ENCODE data around the gene COL11A2. TPM values are rescaled to one million over a fixed set of nuclear protein-coding genes. Genes with fewer than 3 reads are reported as not detected.
A peak's percentile ranks its signal among the peaks of the same experiment; 100 is the strongest.

Gene COL11A2
- total RNA-seq, 1 experiment from 2014 or later, result 2.3 TPM

DNA sequence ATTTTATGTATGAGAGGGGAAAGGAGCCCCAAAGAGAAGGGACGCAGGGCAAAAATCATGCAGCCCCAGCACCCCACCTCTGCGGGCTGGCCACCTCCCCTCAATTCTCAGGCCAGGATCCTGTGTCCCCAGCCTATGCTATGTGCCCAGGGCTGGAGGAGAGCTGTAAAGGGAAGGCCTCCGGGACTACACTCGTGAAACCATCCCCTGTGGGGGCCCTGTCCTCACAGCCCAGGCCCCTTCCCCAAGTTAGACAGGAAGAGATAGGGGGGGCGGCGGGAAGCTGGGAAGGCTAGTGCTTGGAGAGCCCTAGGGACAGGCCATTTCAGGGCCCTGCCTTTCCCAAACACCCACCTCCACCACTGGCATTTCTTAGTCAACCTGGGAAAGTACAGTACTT, 1.4 kb upstream of the COL11A2 start:
- Histone ChIP-seq H3K4me2 (ENCODE audit: insufficient read depth, insufficient read length, low read length) (peak overlapping the region; percentile 84), H3K18ac (ENCODE audit: insufficient read length, low read depth, low read length) (no peak overlapping the region)
- peaks cover 44% of the 10 kb centered on the region for H3K27me3 Mint-ChIP-seq (ENCODE audit: low read depth)

More for the DNA sequence above, 1.4 kb upstream of the COL11A2 start:
- no peak overlapping the region for H4K91ac ChIP-seq (ENCODE audit: insufficient read length, low read depth, low read length)
- no peak overlapping the region for H2BK12ac ChIP-seq (ENCODE audit: insufficient read length, low read depth, low read length)
- H3K9me3 ChIP-seq (ENCODE audit: control insufficient read depth, low read depth, low read length), result no peaks in the 10 kb centered on the region
- H3K79me1 ChIP-seq (ENCODE audit: insufficient read depth, low read depth, low read length, poor library complexity, severe bottlenecking), result no peaks in the 10 kb centered on the region
- no peak overlapping the region for H3K4ac ChIP-seq (ENCODE audit: low read depth, low read length)
- H3K23ac ChIP-seq (ENCODE audit: insufficient read length, low read depth, low read length), result no peak overlapping the region
- H2BK20ac ChIP-seq (ENCODE audit: low read depth, low read length, poor library complexity, severe bottlenecking), result no peak overlapping the region
- H3T11ph ChIP-seq (ENCODE audit: low read length), result no peak overlapping the region
- no peak overlapping the region for H3K27ac Mint-ChIP-seq
- peaks cover 14 to 31% (median 25%) of the 10 kb centered on the region in 3 experiments; a peak in 6 of 7 replicates for H3K36me3 Mint-ChIP-seq (ENCODE audit: insufficient read depth in 1 of 3, low read depth in 3 of 3)
- no peak overlapping the region for H2BK5ac ChIP-seq (ENCODE audit: insufficient read length, low read length)
- peaks cover 11% of the 10 kb centered on the region for H3K23me2 ChIP-seq (ENCODE audit: insufficient read length, low read depth, low read length, poor library complexity, severe bottlenecking)
- no peaks in the 10 kb centered on the region; a peak in 1 of 5 replicates for H3K9me3 Mint-ChIP-seq
- H3K14ac ChIP-seq (ENCODE audit: insufficient read depth, low read length), result no peak overlapping the region
- H3K56ac ChIP-seq (ENCODE audit: insufficient read length, low read depth, low read length), result no peak overlapping the region
- no peak overlapping the region for H4K5ac ChIP-seq (ENCODE audit: insufficient read length, low read depth, low read length)
- no CpG with 5 or more reads among the region's 6 CpGs for WGBS (ENCODE audit: extremely low coverage, insufficient read length, low lambda C conversion rate)
- H3K27ac ChIP-seq (ENCODE audit: insufficient read length, low read depth, low read length), result no peak overlapping the region
- H3K4me3 Mint-ChIP-seq, result peak overlapping the region; percentile 56 to 77
- no peak overlapping the region for H2AFZ ChIP-seq (ENCODE audit: low read length)
- H2BK120ac ChIP-seq (ENCODE audit: low read depth, low read length, poor library complexity, severe bottlenecking), result no peak overlapping the region
- TF ChIP-seq, protein P1, sequence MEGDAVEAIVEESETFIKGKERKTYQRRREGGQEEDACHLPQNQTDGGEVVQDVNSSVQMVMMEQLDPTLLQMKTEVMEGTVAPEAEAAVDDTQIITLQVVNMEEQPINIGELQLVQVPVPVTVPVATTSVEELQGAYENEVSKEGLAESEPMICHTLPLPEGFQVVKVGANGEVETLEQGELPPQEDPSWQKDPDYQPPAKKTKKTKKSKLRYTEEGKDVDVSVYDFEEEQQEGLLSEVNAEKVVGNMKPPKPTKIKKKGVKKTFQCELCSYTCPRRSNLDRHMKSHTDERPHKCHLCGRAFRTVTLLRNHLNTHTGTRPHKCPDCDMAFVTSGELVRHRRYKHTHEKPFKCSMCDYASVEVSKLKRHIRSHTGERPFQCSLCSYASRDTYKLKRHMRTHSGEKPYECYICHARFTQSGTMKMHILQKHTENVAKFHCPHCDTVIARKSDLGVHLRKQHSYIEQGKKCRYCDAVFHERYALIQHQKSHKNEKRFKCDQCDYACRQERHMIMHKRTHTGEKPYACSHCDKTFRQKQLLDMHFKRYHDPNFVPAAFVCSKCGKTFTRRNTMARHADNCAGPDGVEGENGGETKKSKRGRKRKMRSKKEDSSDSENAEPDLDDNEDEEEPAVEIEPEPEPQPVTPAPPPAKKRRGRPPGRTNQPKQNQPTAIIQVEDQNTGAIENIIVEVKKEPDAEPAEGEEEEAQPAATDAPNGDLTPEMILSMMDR (conservative IDR thresholded peaks at IDR 0.05), result no peak
- no peak for DNase-seq
- peaks cover 23 to 27% of the 10 kb centered on the region in 2 experiments for H3K4me1 Mint-ChIP-seq
- H3K9ac ChIP-seq (ENCODE audit: extremely low read depth, insufficient read length, low read length), result no peak overlapping the region
- no peak overlapping the region for H2BK15ac ChIP-seq (ENCODE audit: low read depth, low read length)
- no peaks in the 10 kb centered on the region for H3K79me2 ChIP-seq (ENCODE audit: insufficient read depth, low read length)
- H3K4me1 ChIP-seq (ENCODE audit: insufficient read depth, low read length), result no peaks in the 10 kb centered on the region
- no peaks in the 10 kb centered on the region for H4K20me1 ChIP-seq (ENCODE audit: control insufficient read depth, insufficient read depth, insufficient read length)
- no peak overlapping the region for H2AK5ac ChIP-seq (ENCODE audit: insufficient read length, low read length)
- H3K27me3 ChIP-seq (ENCODE audit: insufficient read depth, low read length), result peaks cover 3% of the 10 kb centered on the region; the same call in 1 of the 2 replicates
- no peak overlapping the region for H4K8ac ChIP-seq (replicated peaks; ENCODE audit: insufficient read length, low read depth, low read length)
